Measurements from ENCODE around the gene OR8B12. TPM values are rescaled to one million over a fixed set of nuclear protein-coding genes. Genes with fewer than 3 reads are reported as not detected.

The OR8B12 gene
- total and polyA plus RNA-seq, 2 donors (not counting 1 experiment from before 2014, with no cell fraction given) = not detected

- intact Hi-C loops (cut with micrococcal nuclease) = no loop called here
- peaks cover 21% of the 10 kb centered on the region for H3K27me3 Mint-ChIP-seq
- H3K27ac Mint-ChIP-seq = no peak overlapping the region
These were observed 35.3 kb upstream of the OR8B12 start for GRCh38 chr11:124578761-124579160.

More at GRCh38 chr11:124578761-124579160, 35.3 kb upstream of the OR8B12 start:
- H3K36me3 ChIP-seq (replicated peaks in 1 of 2; ENCODE audit: control extremely low read depth in 1 of 2, control insufficient read depth in 1 of 2, extremely low read depth in 1 of 2, insufficient read depth in 2 of 2, low read length in 1 of 2) = no peaks in the 10 kb centered on the region
- no peaks in the 10 kb centered on the region for H4K20me1 ChIP-seq (ENCODE audit: control insufficient read depth, insufficient read depth, low read length, poor library complexity, severe bottlenecking)
- ChIA-PET POLR2A (no interaction called here), CTCF (no interaction called here)
- H2AFZ ChIP-seq (ENCODE audit: insufficient read depth, low read depth, low read length, poor library complexity, severe bottlenecking) = no peak overlapping the region
- no peak overlapping the region for H3K27ac ChIP-seq (ENCODE audit: low read length in 2 of 2)
- H3K27me3 ChIP-seq (replicated peaks in 1 of 4; ENCODE audit: control extremely low read depth in 1 of 4, control insufficient read depth in 3 of 4, insufficient read depth in 4 of 4, low read length in 3 of 4) = peaks cover 0 to 3% (median 0%) of the 10 kb centered on the region in 4 experiments
- no peaks in the 10 kb centered on the region for H3K4me1 ChIP-seq (ENCODE audit: control insufficient read depth in 2 of 2, insufficient read depth in 2 of 2, low read length in 2 of 2)
- Mint-ChIP-seq H3K4me1 (no peaks in the 10 kb centered on the region), H3K9me3 (ENCODE audit: insufficient read depth) (no peaks in the 10 kb centered on the region), H3K4me3 (no peak overlapping the region)
- no peak overlapping the region for H3K4me3 ChIP-seq (ENCODE audit: control extremely low read depth in 1 of 5, extremely low read depth in 1 of 5, insufficient read depth in 1 of 5, low read depth in 2 of 5, low read length in 4 of 5)
- no peaks in the 10 kb centered on the region for H3K79me2 ChIP-seq (ENCODE audit: control insufficient read depth, insufficient read depth, low read length)
- DNase-seq (no peak), ATAC-seq (ENCODE audit: low read depth) (no peak)
- H3K4me2 ChIP-seq (replicated peaks; ENCODE audit: low read depth, low read length, poor library complexity, severe bottlenecking) = no peak overlapping the region
- no CpG with 5 or more reads among the region's 4 CpGs for WGBS (ENCODE audit: insufficient coverage)
- no peak overlapping the region for H3K9ac ChIP-seq (ENCODE audit: low read length)
- no peaks in the 10 kb centered on the region for H3K9me3 ChIP-seq (ENCODE audit: control extremely low read depth in 1 of 3, control insufficient read depth in 2 of 3, insufficient read depth in 1 of 3, low read length in 2 of 3)
- no peak for TF ChIP-seq CTCF (IDR thresholded peaks at IDR 0.05)
- no peak for TF ChIP-seq EZH2 (IDR thresholded peaks at IDR 0.05; ENCODE audit: borderline replicate concordance, insufficient read depth, low read depth, low read length, poor library complexity, severe bottlenecking)
